Measurements from ENCODE around the gene MAVS. TPM values are rescaled to one million over a fixed set of nuclear protein-coding genes. Genes with fewer than 3 reads are reported as not detected.
"Not testable (repeated sequence)": the region's sequence is repeated elsewhere in the genome, so short reads cannot be mapped to it uniquely, and the experiment has no call there.

The MAVS gene
- total RNA-seq, 4 donors from 2014 or later, result 39.6 to 94.4 (median 69.7) TPM

DNA sequence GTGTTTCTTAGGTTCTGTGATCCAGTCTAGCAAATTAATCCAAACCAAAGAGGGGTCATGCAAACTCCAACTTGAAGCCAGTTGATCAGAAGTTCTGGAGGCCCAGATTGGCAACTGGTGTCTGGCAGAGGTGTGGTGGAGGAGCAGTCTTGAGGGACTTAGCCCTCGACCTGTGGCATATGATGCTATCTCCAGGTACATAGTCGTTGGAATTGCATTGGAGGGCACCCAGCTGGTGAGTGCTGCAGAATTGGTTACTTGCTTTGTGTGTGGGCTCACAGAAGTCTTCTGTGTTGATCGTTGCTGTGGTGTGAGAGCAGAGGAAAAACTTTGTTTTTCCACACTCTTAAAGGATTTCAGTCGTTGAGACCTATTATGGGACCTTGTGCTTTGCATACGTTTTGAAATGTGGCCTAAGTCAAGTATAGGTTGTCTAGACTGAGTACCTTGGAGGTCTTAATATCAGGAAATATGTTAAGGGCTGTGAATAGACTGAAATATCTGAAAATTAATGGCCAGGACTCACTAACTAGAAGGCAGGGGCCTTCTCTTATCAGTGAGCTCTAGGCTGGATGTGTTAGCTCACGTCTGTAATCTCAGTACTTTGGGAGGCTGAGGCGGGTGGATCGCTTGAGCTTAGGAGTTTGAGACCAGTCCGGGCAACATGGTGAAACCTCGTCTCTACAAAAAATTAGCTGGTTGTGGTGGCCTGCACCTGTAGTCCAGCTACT is 50.4 kb downstream of the MAVS start:
- peak in 1 of 3 donors; percentile 37 for DNase-seq
- no peak for TF ChIP-seq POLR2A (IDR thresholded peaks at IDR 0.05)
- TF ChIP-seq, protein P1, sequence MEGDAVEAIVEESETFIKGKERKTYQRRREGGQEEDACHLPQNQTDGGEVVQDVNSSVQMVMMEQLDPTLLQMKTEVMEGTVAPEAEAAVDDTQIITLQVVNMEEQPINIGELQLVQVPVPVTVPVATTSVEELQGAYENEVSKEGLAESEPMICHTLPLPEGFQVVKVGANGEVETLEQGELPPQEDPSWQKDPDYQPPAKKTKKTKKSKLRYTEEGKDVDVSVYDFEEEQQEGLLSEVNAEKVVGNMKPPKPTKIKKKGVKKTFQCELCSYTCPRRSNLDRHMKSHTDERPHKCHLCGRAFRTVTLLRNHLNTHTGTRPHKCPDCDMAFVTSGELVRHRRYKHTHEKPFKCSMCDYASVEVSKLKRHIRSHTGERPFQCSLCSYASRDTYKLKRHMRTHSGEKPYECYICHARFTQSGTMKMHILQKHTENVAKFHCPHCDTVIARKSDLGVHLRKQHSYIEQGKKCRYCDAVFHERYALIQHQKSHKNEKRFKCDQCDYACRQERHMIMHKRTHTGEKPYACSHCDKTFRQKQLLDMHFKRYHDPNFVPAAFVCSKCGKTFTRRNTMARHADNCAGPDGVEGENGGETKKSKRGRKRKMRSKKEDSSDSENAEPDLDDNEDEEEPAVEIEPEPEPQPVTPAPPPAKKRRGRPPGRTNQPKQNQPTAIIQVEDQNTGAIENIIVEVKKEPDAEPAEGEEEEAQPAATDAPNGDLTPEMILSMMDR (IDR thresholded peaks at IDR 0.05), result no peak
- no peaks in the 10 kb centered on the region for H3K27me3 ChIP-seq
- H3K9me3 ChIP-seq, result no peaks in the 10 kb centered on the region
- H3K36me3 ChIP-seq, result no peaks in the 10 kb centered on the region
- H3K4me3 ChIP-seq, result no peak overlapping the region
- H3K4me1 ChIP-seq, result peaks cover 0 to 50% (median 11%) of the 10 kb centered on the region in 4 donors
- no peak overlapping the region for H3K27ac ChIP-seq

DNA sequence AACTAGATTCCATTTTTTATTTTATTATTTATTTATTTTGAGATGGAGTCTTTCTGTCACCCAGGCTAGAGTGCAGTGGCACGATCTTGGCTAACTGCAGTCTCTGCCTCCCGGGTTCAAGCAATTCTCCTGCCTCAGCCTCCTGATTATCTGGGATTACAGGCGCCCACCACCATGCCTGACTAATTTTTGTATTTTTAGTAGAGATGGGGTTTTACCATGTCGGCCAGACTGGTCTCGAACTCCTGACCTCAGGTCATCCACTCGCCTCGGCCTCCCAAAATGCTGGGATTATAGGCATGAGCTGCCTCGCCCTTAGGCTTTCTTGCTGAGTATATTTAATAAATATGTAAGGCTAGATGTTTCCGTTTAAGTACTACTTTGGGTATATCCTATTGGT is 51.5 kb downstream of the MAVS start:
- not testable (repeated sequence) for H3K27me3 ChIP-seq, DNase-seq, H3K9me3 ChIP-seq, H3K36me3 ChIP-seq, H3K27ac ChIP-seq, H3K4me3 ChIP-seq
- peaks cover 0 to 38% (median 11%) of the 10 kb centered on the region in 4 donors for H3K4me1 ChIP-seq

DNA sequence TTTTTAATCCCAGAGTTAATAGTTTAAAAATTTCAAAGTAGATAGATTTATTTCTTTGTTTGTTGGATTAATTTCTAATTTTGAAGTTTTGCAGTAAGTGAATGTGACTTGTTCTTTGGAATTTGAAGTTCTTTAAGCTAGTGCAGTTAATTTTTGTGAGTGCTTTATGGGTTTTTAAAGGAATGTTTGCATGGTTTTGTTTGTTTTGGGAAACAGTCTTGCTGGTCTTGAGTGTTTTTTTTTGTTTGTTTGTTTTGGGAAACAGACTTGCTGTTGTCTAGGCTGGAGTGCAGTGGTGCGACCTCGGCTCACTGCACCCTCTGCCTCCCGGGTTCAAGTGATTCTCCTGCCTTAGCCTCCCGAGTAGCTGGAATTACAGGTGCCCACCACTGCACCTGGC is 52.0 kb downstream of the MAVS start:
- no peak for TF ChIP-seq POLR2A (IDR thresholded peaks at IDR 0.05)
- TF ChIP-seq, protein P1 (IDR thresholded peaks at IDR 0.05), result no peak
- H3K4me1 ChIP-seq, result peaks cover 0 to 36% (median 11%) of the 10 kb centered on the region in 4 donors
- no peak for DNase-seq

DNA sequence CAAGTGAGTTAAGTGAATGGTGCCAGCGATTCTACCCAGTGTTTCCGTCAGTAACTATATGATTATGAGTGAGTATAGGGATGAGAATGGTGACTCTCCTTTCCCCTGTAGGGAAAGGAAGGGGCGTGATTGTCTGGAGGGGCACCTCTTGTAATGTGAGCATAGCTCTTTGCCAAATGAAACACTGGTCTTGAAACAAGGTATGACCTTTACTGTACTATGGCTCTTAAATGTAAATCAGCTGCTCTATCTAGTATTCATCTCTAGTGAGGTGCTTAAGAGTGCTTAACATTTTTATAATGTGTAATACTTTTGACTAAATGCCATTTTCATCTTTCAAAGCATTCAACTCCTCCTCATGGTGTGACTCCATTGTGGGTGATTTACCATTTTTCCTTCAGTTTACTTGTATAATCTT is 53.6 kb downstream of the MAVS start:
- Histone ChIP-seq H3K27ac (no peak overlapping the region), H3K36me3 (no peaks in the 10 kb centered on the region), H3K9me3 (no peaks in the 10 kb centered on the region), H3K4me3 (no peak overlapping the region), H3K4me1 (peaks cover 0 to 39% (median 9%) of the 10 kb centered on the region in 4 donors), H3K27me3 (no peaks in the 10 kb centered on the region)
- no peak for DNase-seq
- TF ChIP-seq, protein P1 (IDR thresholded peaks at IDR 0.05), result no peak
- TF ChIP-seq POLR2A (IDR thresholded peaks at IDR 0.05), result no peak

More for the DNA sequence above, 52.0 kb downstream of the MAVS start:
- H3K4me3 ChIP-seq, result no peak overlapping the region
- no peaks in the 10 kb centered on the region for H3K9me3 ChIP-seq
- H3K36me3 ChIP-seq, result no peaks in the 10 kb centered on the region
- H3K27me3 ChIP-seq, result no peaks in the 10 kb centered on the region
- H3K27ac ChIP-seq, result no peak overlapping the region

DNA sequence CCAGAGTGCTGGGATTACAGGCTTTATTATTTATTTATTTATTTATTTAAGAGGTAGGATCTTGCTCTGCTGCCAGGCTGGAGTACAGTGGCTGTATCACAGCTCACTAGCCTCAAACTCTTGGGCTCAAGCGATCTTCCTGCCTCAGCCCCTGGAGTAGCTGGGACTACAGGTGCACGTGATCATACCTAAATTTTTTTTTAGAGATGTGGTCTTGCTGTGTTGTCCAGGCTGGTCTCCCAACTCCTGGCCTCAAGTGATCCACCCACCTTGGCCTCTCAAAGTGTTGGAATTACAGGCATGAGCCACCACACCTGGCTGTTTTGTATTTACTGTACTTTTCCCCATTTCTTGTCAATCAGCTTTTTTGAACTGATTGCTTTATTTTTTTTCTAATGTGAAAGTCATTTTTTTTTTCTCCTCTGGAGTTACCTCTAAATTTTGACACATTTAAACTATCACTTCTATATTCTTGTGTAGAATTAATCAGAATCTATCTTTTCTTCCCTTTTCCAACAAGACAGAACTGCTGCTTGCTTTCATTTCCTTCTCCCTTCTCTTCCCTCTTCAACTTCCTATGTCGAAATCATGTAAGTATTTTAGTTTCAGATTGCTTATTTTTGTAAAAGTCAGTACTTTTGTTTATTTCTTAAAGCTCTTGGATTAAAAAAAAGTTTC is 54.5 kb downstream of the MAVS start:
- peaks cover 0 to 42% (median 9%) of the 10 kb centered on the region in 4 donors for H3K4me1 ChIP-seq
- H3K36me3 ChIP-seq, result peaks cover 0 to 4% (median 0%) of the 10 kb centered on the region in 3 donors
- no peaks in the 10 kb centered on the region for H3K9me3 ChIP-seq
- no peak overlapping the region for H3K4me3 ChIP-seq
- H3K27me3 ChIP-seq, result no peaks in the 10 kb centered on the region
- H3K27ac ChIP-seq, result peak overlapping the region in 2 of 4 donors; percentile 13 to 40
- TF ChIP-seq, protein P1 (IDR thresholded peaks at IDR 0.05), result no peak
- TF ChIP-seq POLR2A (IDR thresholded peaks at IDR 0.05), result no peak
- DNase-seq, result no peak
